Activated CD4-positive, CD25-positive, alpha-beta regulatory T cell treated with anti-CD3 and anti-CD28 coated beads, Interleukin-2, amount 50 U/mL, for 16 hours (primary cell): ENCODE data around the gene MAN2A2.
"Not testable (repeated sequence)": the region's sequence is repeated elsewhere in the genome, so short reads cannot be mapped to it uniquely, and the experiment has no call there.

Experiments
- DNase-seq: peaks from one replicate; pipeline ENCODE4 v3.0.0-alpha.2; 2020; ENCODE audit warnings: low read depth, low spot score

Gene MAN2A2

DNA sequence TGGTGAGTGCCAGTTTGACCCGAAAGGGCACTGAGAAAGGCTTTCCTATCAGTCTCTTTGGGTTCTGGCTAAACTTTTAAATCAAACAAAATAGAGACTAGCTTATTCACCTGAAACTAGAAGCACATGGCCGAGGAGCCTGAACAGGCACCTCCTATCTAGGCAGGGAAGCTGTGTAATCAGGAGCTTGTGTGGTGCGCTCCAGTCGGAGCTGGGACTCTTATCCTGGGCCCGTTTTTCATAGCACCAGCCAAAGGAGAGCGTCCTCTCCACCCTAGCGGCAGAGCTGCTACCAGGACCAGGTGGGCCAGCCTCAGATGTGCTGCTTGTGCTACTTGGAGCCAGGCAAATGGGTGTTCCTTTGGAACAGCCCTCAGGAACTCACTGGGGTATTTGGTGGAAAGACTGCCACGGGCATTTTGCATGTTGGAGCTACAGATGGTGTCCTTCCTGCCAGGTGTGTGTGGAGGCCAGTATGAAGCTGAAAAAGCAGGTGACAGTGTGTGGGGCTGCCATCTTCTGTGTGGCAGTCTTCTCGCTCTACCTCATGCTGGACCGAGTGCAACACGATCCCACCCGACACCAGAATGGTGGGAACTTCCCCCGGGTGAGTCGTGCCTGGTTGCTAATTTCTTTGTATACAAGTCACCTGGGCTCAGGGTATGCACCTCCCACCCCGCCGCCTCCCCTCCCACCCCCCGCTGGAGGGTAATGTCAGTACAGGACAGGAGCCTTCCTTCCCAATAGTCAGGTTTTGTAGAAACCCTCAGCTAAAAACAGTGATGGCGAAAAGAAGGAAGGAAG lies 833 bp downstream of the MAN2A2 start:
- DNase-seq, result no peak

DNA sequence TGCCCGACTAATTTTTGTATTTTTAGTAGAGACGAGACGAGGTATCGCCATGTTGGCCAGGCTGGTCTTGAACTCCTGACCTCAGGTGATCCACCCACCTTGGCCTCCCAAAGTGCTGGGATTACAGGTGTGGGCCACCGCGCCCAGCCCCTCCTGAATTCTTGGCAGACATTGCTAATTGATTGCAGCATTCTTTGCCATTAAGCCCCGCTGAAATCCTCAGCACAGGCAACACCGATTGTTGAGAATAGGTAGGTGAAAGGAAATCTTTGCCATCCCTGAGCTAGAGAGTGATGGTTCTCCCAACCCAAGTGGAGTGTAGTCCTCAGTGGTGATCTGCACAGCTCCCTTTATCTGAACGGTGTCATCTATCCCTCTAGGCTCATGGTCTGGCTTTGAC lies 1.6 kb downstream of the MAN2A2 start:
- no peak for DNase-seq

DNA sequence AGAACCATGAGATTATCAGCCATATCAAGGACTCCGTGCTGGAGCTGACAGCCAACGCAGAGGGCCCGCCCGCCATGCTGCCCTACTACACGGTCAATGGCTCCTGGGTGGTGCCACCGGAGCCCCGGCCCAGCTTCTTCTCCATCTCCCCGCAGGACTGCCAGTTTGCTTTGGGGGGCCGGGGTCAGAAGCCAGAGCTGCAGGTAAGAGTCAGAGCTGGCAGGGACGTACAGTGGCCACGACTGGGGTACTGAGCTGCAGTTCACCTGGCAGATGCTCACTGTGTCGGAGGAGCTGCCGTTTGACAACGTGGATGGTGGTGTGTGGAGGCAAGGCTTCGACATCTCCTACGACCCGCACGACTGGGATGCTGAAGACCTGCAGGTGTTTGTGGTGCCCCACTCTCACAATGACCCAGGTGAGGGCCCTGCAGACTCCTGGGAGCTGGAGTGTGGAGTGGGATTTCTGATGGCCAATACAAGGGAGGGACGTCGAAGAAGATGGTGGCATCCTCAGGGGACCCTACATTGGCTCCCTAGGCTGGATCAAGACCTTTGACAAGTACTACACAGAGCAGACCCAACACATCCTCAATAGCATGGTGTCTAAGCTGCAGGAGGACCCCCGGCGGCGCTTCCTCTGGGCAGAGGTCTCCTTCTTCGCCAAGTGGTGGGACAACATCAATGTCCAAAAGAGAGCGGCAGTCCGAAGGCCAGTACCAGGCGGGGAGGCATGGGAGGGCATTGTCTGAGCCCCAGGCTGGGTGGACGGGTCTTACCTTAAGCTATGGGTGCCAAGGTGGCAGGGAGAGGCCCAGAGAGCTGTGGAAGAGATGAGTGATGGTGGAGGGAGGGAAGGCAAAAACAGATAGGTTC lies 2.4 kb downstream of the MAN2A2 start:
- DNase-seq, result no peak

DNA sequence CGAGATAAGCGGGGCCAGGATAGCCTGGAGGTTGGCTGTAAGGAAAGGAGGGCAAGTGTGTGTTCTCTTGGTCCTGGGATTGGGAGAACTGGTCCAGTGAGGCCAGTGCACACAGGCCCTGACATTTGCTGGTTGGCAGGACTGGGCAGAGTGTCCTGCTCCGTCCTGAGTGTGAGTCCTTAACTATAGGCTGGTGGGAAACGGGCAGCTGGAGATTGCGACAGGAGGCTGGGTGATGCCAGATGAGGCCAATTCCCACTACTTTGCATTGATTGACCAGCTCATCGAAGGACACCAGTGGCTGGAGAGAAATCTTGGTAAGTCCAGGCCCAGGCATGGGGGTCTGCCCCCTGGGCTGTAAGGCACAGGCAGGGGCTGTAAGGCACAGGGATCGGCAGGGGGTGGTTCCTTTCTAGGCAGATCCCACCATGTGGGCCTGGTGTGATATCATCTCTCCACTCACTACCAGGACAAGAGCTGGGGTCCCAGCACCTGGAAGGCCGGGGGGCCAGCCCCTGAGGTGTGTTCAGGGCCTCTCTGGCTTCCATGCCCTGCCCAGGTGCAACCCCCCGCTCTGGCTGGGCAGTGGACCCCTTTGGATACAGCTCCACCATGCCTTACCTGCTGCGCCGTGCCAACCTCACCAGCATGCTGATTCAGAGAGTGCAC lies 3.2 kb downstream of the MAN2A2 start:
- no peak for DNase-seq

DNA sequence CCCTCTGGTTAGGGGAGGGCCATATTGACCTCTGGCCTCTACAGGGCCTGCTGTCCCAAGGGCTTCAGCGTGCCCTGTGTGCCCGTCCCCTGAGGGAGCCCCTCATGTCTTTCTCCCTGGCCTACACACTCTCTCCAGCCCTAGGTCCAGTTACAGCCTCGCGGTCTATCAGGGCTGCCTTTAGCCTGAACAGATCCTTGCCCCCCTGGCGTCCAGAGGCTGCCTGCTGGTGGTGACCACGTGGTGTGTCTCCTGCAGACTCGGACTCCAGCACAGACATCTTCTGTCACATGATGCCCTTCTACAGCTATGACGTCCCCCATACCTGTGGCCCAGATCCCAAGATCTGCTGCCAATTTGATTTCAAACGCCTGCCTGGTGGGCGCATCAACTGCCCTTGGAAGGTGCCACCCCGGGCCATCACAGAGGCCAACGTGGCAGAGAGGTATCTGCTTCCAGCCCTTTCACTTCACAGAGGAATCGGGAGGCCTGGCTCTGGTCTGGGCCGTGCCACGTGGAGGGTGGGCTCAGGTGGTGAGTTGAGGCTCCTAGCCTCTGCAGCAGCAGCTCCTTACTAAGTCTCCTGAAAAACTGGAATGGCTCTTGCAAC lies 4.1 kb downstream of the MAN2A2 start:
- DNase-seq, result no peak

DNA sequence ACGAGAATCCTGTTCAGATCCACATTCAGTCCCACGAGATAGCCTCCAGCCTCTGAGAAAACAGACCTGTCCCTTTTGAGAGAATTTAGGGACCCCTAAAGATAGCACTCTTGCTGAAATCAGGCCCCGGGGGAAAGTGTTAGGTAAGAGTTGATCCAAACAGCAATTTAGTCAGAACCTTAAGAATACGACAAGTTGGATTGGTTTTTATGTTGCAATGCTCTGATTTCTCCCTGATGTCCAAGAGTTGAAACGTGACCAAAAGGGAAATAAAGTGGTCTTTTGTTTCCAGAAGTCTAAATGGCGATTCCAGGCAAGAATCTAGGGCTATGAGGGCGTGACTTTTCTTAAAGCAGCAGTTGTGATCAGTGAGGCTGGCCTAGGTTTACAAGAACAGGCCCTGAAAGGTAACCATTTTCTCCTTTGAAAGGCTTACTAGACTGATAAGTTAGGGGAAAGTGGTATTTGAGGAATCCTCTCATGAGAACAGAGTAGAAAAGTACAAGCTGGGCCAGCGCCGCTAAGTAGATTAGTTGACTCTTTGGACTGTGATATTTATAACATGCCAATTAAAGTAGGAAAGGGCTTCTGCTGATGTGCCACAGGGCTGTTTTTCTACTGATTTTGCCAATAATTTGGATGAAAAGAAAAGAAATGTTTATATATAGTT lies 4.9 kb downstream of the MAN2A2 start:
- DNase-seq, result no peak

DNA sequence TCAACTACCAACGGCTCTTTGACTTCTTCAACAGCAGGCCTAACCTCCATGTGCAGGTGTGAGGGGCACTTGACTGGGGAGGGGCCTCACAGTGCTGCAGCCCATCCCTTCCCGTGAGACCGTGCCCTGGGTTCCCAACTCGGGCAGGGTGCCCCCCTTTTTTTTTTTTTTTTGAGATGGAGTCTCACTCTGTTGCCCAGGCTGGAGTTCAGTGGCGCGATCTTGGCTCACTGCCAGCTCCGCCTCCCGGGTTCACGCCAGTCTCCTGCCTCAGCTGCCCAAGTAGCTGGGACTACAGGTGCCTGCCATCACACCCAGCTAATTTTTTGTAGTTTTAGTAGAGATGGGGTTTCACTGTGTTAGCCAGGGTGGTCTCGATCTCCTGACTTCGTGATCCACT lies 6.3 kb downstream of the MAN2A2 start:
- not testable (repeated sequence) for DNase-seq

DNA sequence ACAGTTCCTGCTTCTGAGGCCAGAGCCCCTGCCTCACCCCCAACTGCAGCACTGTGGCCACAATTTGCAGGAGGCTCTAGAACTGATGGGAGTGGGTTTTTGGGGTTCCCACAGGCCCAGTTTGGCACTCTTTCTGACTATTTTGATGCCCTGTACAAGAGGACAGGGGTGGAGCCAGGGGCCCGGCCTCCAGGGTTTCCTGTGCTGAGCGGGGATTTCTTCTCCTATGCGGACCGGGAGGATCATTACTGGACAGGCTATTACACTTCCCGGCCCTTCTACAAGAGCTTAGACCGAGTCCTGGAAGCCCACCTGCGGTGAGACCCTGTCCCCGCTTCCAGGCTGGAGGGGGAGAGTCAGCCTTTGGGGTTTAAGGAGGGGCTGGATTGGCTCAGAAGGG lies 6.9 kb downstream of the MAN2A2 start:
- DNase-seq, result no peak

DNA sequence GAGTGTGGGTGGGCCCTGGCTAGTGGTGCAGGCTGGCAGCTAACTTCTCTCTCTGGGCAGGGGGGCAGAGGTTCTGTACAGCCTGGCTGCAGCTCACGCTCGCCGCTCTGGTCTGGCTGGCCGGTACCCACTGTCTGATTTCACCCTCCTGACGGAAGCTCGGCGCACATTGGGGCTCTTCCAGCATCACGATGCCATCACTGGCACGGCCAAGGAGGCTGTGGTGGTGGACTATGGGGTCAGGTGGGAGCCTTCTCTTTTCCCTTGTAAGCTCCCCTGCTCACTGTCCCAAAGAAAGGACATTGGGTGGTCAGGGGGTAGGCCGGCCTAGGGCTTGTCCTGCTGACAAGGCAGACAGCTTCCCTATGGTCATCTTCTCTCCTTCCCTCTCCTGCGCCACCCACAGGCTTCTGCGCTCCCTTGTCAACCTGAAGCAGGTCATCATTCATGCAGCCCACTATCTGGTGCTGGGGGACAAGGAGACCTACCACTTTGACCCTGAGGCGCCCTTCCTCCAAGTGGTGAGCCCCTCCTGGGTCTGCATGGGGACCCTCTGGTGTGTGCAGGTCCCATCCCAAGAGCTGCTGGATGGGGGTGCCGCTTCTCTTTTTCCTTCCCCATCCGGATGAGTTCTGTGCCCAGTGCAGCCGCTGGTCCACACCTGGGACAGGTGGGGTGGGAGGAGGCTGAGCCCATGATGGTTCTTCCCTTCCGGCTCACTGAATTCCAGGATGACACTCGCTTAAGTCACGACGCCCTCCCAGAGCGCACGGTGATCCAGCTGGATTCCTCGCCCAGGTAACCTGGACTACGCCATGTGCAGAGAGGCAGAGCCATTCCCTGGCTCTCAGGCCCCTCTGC lies 7.6 kb downstream of the MAN2A2 start:
- no peak for DNase-seq

DNA sequence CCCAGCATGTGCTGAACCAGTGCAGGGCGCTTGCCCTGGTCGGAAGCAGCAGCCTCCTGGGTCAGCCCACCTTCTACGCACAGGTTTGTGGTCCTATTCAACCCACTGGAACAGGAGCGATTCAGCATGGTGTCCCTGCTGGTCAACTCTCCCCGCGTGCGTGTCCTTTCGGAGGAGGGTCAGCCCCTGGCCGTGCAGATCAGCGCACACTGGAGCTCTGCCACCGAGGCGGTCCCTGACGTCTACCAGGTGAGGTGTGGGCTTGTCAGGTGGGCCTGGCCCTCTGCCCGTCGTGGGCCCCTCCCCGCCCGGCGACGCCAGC lies 8.2 kb downstream of the MAN2A2 start:
- no peak for DNase-seq

DNA sequence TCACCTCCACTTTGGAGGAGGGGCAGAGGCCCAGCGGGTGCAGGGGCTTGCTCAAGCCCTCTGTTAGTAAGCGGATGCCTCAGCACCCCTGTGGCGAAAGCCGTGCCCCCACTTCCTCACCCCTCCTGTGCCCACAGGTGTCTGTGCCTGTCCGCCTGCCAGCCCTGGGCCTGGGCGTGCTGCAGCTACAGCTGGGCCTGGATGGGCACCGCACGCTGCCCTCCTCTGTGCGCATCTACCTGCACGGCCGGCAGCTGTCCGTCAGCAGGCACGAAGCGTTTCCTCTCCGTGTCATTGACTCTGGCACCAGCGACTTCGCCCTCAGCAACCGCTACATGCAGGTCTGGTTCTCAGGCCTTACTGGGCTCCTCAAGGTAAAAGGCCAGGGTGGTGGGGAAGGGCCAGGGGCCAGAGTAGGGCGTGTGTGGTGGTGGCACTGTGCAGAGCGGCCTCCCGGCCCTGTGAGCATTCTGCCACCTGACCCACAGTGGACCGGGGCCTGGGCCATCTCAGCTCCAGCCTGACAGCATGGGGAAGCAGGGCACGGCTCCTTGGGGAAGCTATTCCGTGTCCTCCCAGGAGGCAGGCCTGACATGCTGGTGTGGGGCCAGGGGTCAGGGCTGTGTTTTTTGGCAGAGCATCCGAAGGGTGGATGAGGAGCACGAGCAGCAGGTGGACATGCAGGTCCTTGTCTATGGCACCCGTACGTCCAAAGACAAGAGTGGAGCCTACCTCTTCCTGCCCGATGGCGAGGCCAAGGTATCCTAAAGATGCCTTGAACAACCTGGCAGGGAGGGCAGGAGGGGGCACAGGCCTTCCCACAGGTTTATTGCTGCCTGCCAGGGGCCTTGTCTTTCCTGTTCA lies 9.0 kb downstream of the MAN2A2 start:
- DNase-seq, result no peak

DNA sequence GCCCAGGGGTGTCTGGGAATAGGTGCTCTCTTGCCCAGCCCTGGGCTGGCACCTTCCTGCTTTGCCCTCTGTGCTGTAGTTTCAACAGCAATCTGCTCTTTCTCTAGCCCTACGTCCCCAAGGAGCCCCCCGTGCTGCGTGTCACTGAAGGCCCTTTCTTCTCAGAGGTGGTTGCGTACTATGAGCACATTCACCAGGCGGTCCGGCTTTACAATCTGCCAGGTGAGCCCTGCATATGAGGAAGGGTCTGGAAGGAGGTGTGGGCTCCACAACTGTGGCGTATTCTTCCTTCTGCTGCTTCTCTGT lies 9.6 kb downstream of the MAN2A2 start:
- DNase-seq, result no peak

DNA sequence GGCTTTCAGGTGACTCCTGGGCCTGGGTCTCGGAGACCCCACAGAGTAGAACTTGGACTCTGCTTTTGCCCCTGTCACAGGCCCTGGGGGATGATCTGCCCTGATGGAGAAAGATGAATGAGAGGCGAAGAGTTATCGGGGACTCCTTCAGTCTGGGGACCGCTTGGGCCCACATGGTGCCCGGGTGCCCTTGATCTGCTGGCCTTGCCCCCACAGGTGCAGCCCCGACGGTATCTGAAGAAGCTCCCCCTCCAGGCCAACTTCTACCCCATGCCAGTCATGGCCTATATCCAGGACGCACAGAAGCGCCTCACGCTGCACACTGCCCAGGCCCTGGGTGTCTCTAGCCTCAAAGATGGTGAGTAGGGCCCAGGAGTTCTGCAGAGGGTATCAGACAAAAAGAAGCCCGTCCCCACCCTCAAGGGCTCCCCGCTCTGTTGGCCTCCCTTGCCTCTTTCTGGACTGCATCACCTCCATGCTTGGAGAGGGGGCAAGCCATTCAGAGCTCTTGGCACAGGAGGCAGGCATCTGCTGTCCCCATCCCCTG lies 10.4 kb downstream of the MAN2A2 start:
- no peak for DNase-seq

DNA sequence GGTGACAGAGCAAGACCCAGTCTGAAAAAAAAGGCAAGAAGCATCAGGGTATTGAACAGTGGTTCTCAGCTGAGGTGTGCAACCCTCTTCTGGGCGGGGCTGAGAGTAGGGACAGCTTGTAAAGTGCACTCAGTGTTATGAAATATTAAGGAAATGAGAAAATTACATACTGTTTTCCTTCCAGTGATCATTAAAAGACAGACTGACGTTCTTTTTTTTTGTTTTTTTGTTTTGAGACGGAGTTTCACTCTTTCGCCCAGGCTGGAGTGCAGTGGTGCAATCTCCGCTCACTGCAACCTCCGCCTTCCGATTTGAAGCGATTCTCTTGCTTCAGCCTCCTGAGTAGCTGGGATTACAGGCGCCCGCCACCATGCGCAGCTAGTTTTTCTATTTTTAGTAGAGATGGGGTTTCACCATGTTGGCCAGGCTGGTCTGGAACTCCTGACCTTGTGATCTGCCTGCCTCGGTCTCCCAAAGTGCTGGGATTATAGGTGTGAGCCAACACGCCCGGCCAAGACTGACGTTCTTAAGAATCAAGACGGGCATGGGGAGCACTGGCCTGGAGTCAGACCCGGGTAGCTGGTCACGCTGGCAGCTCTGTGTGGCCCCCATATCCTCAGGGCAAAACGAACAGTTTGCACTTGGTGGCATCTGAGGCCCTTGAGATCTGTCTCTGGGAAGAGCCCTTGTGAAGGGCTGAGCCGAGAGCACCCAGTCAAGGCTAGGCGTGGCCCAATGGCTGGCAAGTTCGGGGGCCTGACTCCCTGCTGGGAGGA lies 11.4 kb downstream of the MAN2A2 start:
- DNase-seq, result no peak

DNA sequence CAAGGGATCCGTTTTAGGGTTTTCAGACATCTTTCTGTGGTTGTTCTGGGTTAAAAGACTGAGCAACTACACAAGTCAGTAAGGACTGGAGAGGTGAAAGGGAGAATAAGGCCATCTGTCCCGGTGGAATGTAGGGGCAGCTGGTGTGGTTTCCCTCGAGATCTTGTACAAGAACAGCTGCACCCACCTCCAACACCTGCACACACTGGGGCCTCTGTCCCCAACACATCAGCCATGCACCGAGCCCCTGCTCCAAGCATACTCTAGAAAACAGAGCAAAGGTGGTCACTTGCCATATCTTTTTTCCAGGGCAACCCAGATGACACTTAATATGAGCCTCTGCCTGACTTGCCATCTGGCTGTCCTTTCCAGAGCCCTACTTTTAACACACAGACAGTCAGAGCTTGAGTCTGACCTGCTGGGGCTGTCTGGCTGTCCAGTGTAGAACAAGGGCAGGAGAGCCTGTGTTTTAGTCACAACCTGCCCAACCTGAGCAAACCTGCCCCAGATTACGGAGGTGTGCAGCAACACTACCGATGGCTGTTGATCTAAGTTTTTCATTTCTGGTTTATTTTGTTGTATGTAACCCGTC lies 12.2 kb downstream of the MAN2A2 start:
- DNase-seq, result no peak

DNA sequence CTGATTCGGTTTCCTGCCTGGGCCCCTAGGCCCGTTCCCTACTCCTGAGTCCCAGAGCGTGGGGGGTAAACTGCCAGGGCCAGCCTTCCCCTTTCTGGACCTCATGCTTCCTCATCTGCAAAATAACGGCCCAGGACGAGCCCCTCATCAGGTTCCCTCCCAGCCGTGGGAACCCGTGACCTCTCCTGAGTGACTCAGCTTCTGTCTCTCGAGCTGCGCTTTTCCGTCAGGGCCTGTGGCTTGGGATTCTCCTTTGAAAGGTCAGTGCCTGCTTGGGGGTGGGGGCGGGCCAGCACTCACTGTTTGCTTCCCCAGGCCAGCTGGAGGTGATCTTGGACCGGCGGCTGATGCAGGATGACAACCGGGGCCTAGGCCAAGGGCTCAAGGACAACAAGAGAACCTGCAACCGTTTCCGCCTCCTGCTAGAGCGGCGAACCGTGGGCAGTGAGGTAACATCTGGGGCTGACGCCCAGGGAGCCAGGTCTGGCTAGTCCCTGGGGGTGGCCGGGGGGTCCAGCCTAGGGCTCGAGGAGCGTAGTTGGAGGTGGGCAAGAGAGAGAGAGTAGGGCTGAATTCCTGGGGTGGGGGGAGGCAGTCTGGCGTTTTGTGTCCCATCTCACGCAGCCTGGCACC lies 12.8 kb downstream of the MAN2A2 start:
- DNase-seq, result no peak

DNA sequence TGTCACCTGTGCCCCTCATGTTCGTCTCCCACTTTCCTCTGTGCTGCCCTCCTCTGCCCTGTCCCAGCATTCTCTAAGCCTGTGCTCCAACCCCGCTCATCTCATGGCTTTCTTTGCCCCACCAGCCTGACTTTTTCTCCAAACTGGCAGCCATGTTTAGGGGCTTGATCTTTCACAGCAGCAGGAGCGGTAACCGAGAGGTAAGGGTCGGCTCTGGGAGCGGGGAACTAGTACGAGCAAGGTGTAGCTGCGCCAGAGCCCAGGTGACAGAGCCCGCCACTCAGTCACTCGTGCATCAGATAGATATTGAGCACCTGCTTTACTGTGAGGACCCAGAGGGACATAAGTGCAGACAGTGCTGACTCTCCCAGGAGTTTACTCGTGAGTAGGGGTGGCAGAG lies 13.4 kb downstream of the MAN2A2 start:
- no peak for DNase-seq

DNA sequence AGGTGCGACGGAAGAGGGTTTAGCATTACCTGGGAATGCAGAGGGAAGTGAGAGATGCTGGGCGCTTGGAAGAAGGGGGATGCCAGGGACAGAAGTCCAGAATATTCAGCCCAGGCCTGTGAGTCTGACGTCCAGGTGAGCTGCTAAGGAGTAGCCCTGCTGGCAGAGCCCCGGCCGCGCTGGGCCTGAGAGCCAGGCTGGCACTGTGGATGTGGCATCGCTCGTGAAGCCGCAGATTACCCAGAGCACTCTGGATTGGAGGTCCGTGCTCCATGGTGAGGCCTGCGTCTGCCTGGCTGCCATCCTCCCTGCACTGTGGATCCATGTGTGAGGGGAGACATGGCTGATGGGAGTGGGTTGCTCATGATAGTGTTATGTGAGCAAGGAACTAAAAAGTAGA lies 14.5 kb downstream of the MAN2A2 start:
- no peak for DNase-seq
